OCI-LY7 (cell line): ENCODE data around the gene ZSCAN10. TPM values are rescaled to one million over a fixed set of nuclear protein-coding genes. Genes with fewer than 3 reads are reported as not detected.
"Not testable (repeated sequence)": the region's sequence is repeated elsewhere in the genome, so short reads cannot be mapped to it uniquely, and the experiment has no call there.

ENCODE experiments used
- BruUV-seq: library from RNA; stranded (reverse); fragments of 400-500 nt; replicated peaks from 2 replicates; lab custom pipeline; 2021; lab: Mats Ljungman, UMichigan
- CTCF ChIA-PET: fragments of 300-600 bp; sonication (Branson Sonifier 250); formaldehyde crosslinking; loops from one replicate; lab custom pipeline; 2022; ENCODE audit warnings: antibody characterized with exemption; ENCODE audit not compliant: unreplicated experiment; lab: Charles Lee
- POLR2A ChIA-PET: fragments of 300-600 bp; sonication (Branson Sonifier 250); formaldehyde crosslinking; loops from one replicate; lab custom pipeline; 2022; ENCODE audit warnings: antibody characterized with exemption; lab: Charles Lee
- DNase-seq: peaks from one replicate; pipeline ENCODE4 v3.0.0-alpha.2; 2015; ENCODE audit warnings: low spot score
- H2AFZ ChIP-seq: fragments of 200-600 bp; sonication (generic), shearing (Covaris generic); 2 replicates; pipeline ENCODE4 v1.6.1; 2014; ENCODE audit warnings: mild to moderate bottlenecking, antibody characterized with exemption, low read length, moderate library complexity
- H3K27ac ChIP-seq: fragments of 200-600 bp; sonication (generic); 2 replicates; pipeline ENCODE4 v1.5.1; 2014; ENCODE audit warnings: mixed run types, low read depth, mild to moderate bottlenecking, moderate library complexity, low read length, inconsistent platforms; ENCODE audit not compliant: poor library complexity, severe bottlenecking
- H3K36me3 ChIP-seq: fragments of 200-600 bp; sonication (generic); 2 replicates; pipeline ENCODE4 v1.6.1; 2014; ENCODE audit warnings: mild to moderate bottlenecking, antibody characterized with exemption, low read length, moderate library complexity, mixed read lengths; ENCODE audit not compliant: insufficient read depth
- H3K4me1 ChIP-seq: fragments of 200-600 bp; sonication (generic); 2 replicates; pipeline ENCODE4 v1.5.1; 2014; ENCODE audit warnings: mild to moderate bottlenecking, low read length; ENCODE audit not compliant: insufficient read depth, poor library complexity, severe bottlenecking
- H3K4me2 ChIP-seq: fragments of 200-600 bp; sonication (generic); 2 replicates; pipeline ENCODE4 v1.6.1; 2014; ENCODE audit warnings: mild to moderate bottlenecking, low read length
- H3K4me3 ChIP-seq: fragments of 200-600 bp; sonication (generic); 2 replicates; pipeline ENCODE4 v1.5.1; 2014; ENCODE audit warnings: mild to moderate bottlenecking, low read depth, low read length; ENCODE audit not compliant: poor library complexity, severe bottlenecking
- H3K79me2 ChIP-seq: fragments of 200-600 bp; sonication (generic); 2 replicates; pipeline ENCODE4 v1.6.1; 2016; ENCODE audit warnings: low read depth, mild to moderate bottlenecking, low read length, moderate library complexity, mixed read lengths; ENCODE audit not compliant: insufficient read depth
- H3K9me2 ChIP-seq: fragments of 200-600 bp; sonication (generic); 2 replicates; pipeline ENCODE4 v1.6.1; 2016; ENCODE audit warnings: mild to moderate bottlenecking, low read length, mixed read lengths; ENCODE audit not compliant: insufficient read depth
- H3K9me3 ChIP-seq: fragments of 200-600 bp; sonication (generic); 2 replicates; pipeline ENCODE4 v1.6.1; 2014; ENCODE audit warnings: mild to moderate bottlenecking, mixed run types, low read length, mixed read lengths
- H4K20me1 ChIP-seq: fragments of 200-600 bp; sonication (generic); 2 replicates; pipeline ENCODE4 v1.6.1; 2014; ENCODE audit warnings: mild to moderate bottlenecking, antibody characterized with exemption, low read length, moderate library complexity, mixed read lengths; ENCODE audit not compliant: insufficient read depth
- CTCF ChIP-seq: fragments of 200-600 bp; sonication (generic); conservative IDR thresholded peaks from 2 replicates; pipeline ENCODE4 v1.5.1; 2014; ENCODE audit warnings: mild to moderate bottlenecking, antibody characterized with exemption, low read length, moderate library complexity, mixed read lengths
- EZH2phosphoT487 ChIP-seq: fragments of 200-600 bp; sonication (generic); IDR thresholded peaks from 2 replicates; pipeline ENCODE4 v1.6.1; 2018; ENCODE audit warnings: low read depth, borderline replicate concordance, mild to moderate bottlenecking, mixed run types, antibody characterized with exemption, low read length, moderate library complexity, mixed read lengths
- intact Hi-C: fragments of 100-400 bp; cut with micrococcal nuclease; formaldehyde crosslinking; loops from one replicate; pipeline ENCODE4 v1.10.0; 2022; ENCODE audit not compliant: unreplicated experiment
- total RNA-seq, 2 experiments: library from RNA; depleted of rRNA in 1 of 2; stranded (reverse); fragments of >200 nt in 1 of 2; shearing (Covaris generic) in 1 of 2; gene quantifications; 2 replicates each; pipeline ENCODE4 v1.2.3, GENCODE V29; 2014 to 2022

ZSCAN10 gene
- total RNA-seq, 2 experiments from 2014 or later = 0.09 to 0.49 TPM

DNA sequence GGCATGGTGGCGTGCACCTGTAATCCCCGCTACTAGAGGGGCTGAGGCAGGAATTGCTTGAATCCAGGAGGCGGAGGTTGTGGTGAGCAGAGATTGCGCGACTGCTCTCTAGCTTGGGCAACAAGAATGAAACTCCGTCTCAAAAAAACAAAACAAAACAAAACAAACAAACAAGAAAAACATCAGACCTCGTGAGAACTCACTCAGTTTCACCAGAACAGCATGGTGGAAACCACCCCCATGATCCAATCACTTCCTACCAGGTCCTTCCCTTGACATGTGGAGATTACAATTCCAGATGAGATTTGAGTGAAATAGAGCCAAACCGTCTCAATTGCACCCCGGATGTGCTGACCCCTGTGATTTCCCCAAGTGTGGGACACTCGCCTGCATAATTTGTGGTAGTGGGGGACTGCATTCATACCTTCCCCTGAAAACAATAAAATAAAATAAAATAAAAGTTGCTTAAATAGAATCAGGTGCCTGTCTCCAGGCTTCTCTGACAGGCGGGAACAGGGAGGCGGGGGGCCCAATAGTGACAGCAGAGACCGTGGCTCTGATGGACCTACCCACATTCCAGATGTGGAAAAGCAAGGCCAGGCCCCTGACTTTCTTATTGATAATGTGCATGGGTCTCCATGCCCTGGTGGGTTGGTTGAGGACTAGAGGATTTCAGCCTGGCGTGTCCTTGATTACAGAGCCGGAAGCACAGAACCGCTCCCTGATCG is 13.1 kb downstream of the ZSCAN10 start:
- Histone ChIP-seq H3K27ac (no peak overlapping the region), H3K4me2 (no peak overlapping the region), H3K4me1 (no peaks in the 10 kb centered on the region), H4K20me1 (no peaks in the 10 kb centered on the region), H2AFZ (no peak overlapping the region), H3K36me3 (no peaks in the 10 kb centered on the region), H3K9me3 (no peaks in the 10 kb centered on the region), H3K4me3 (no peak overlapping the region), H3K9me2 (no peaks in the 10 kb centered on the region), H3K79me2 (no peaks in the 10 kb centered on the region)
- ChIA-PET POLR2A (interaction anchor here (1.3 kb wide), 1 partner anchor 10 kb away, joined by 3 read pairs; no protein-coding TSS in a partner anchor), CTCF (no interaction called here)
- intact Hi-C loops = no loop called here
- TF ChIP-seq EZH2phosphoT487 = no peak
- TF ChIP-seq CTCF = no peak
- no TSS peak for BruUV-seq
- DNase-seq = no peak

DNA sequence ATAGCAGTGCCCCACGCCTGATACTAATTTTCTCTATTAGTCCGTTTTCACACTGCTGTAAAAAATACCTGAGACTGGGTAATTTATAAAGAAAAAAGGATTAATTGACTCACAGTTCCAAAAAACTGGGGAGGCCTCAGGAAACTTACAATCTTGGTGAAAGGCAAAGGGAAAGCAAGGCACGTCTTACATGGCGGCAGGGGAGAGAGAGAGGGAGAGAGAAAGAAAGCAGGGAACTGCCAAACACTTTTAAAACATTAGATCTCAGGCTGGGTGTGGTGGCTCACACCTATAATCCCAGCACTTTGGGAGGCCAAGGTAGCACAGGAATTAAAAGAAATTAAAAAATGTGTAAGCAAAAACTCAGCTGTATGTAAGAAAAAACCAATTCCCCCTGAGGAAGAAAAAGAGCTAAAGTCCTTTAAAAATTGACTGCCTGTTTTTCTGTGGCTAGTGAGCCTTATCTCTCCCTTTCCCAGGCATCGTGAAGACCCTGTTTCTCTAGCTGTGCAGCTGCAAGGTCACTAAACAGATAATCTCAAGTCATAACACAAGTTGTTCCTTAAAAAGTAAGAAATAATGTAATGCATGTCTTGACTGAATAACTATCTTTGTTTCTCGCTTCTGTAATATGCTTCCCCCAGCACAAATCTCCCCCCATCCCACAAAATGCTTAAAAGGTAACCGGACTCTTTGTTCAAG is 14.0 kb downstream of the ZSCAN10 start:
- POLR2A ChIA-PET = interaction anchor here (1.3 kb wide), 1 partner anchor 9 kb away, joined by 3 read pairs; no protein-coding TSS in a partner anchor
- CTCF ChIA-PET = no interaction called here
- Histone ChIP-seq H3K4me1 (no peaks in the 10 kb centered on the region), H2AFZ (no peak overlapping the region), H3K4me2 (no peak overlapping the region), H3K9me2 (no peaks in the 10 kb centered on the region), H3K27ac (no peak overlapping the region), H3K9me3 (no peaks in the 10 kb centered on the region), H3K79me2 (no peaks in the 10 kb centered on the region), H3K36me3 (no peaks in the 10 kb centered on the region), H3K4me3 (no peak overlapping the region), H4K20me1 (no peaks in the 10 kb centered on the region)
- no peak for DNase-seq
- BruUV-seq = no TSS peak
- TF ChIP-seq EZH2phosphoT487 = no peak
- TF ChIP-seq CTCF = no peak
- intact Hi-C loops = no loop called here

DNA sequence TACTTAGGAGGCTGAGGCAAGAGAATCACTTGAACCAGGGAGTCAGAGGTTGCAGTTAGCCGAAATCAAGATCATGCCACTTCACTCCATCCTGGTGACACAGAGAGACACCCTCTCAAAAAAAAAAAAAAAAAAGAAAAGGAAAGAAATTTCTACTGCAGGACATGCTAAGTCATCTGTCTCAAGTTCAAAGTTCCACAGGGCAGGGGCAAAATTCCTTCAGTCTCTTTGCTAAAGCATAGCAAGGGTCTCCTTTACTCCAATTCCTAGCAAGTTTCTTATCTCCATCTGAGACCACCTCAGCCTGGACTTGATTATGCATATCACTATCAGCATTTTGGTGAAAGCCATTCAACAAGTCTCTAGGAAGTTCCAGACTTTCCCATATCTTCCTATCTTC is 14.6 kb downstream of the ZSCAN10 start:
- TF ChIP-seq CTCF (no peak), EZH2phosphoT487 (no peak)
- Histone ChIP-seq H3K4me2 (no peak overlapping the region), H2AFZ (no peak overlapping the region), H3K9me3 (no peaks in the 10 kb centered on the region), H3K4me1 (no peaks in the 10 kb centered on the region), H3K9me2 (no peaks in the 10 kb centered on the region), H4K20me1 (no peaks in the 10 kb centered on the region), H3K36me3 (no peaks in the 10 kb centered on the region), H3K4me3 (no peak overlapping the region), H3K79me2 (no peaks in the 10 kb centered on the region), H3K27ac (no peak overlapping the region)
- DNase-seq = no peak
- no TSS peak for BruUV-seq
- intact Hi-C loops = no loop called here
- ChIA-PET CTCF (no interaction called here), POLR2A (interaction anchor here (0.7 to 1.3 kb wide), 2 partner anchors 8 to 15 kb away, joined by 3 to 5 read pairs; no protein-coding TSS in a partner anchor)

DNA sequence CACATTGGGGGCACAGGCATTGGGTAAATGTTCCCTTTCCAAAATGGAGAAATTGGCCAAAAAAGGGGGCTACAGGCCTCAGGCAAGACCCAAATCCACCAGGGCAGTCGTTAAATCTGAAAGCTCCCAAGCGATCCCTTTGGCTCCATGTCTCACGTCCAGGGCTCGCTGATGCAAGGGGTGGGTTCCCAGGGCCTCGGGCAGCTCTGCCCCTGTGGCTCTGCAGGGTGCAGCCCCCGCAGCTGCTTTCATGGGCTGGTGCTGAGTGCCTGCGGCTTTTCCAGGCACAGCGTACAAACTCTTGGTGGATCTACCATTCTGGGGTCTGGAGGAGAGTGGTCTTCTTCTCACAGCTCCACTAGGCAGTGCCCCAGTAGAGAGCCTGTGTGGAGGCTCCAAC is 15.7 kb downstream of the ZSCAN10 start:
- H3K36me3 ChIP-seq, POLR2A ChIA-PET, H3K4me3 ChIP-seq, DNase-seq, H3K27ac ChIP-seq, H2AFZ ChIP-seq, H3K9me2 ChIP-seq, CTCF ChIA-PET, H3K9me3 ChIP-seq, H3K79me2 ChIP-seq, intact Hi-C loops, H3K4me2 ChIP-seq, BruUV-seq, H3K4me1 ChIP-seq, H4K20me1 ChIP-seq: not testable (repeated sequence)
